ENCODE results near the gene KRTAP6-1. TPM values are rescaled to one million over a fixed set of nuclear protein-coding genes. Genes with fewer than 3 reads are reported as not detected.

KRTAP6-1 gene
- total RNA-seq, 2 experiments from 2014 or later, result not detected

GRCh38 chr21:30605968-30606367, 7.8 kb downstream of the KRTAP6-1 start:
- no peak overlapping the region for H3K4me3 ChIP-seq (ENCODE audit: low read depth, low read length, poor library complexity, severe bottlenecking)
- no peaks in the 10 kb centered on the region for H3K9me2 ChIP-seq (ENCODE audit: insufficient read depth, low read length)
- no peak overlapping the region for H3K4me2 ChIP-seq (ENCODE audit: low read length)
- TF ChIP-seq CTCF (conservative IDR thresholded peaks at IDR 0.05; ENCODE audit: low read length) (no peak), EZH2phosphoT487 (IDR thresholded peaks at IDR 0.05; ENCODE audit: borderline replicate concordance, low read depth, low read length) (no peak)
- intact Hi-C loops (cut with micrococcal nuclease; ENCODE audit: unreplicated experiment), result no loop called here
- DNase-seq (ENCODE audit: low spot score), result no peak
- ChIA-PET CTCF (ENCODE audit: unreplicated experiment) (no interaction called here), POLR2A (no interaction called here)
- no peak overlapping the region for H2AFZ ChIP-seq (ENCODE audit: low read length)
- H3K27ac ChIP-seq (ENCODE audit: low read depth, low read length, poor library complexity, severe bottlenecking), result no peak overlapping the region
- H3K79me2 ChIP-seq (ENCODE audit: insufficient read depth, low read depth, low read length), result no peaks in the 10 kb centered on the region
- no peaks in the 10 kb centered on the region for H4K20me1 ChIP-seq (ENCODE audit: insufficient read depth, low read length)
- peaks cover 18% of the 10 kb centered on the region; the same call in 1 of the 2 replicates for H3K9me3 ChIP-seq (ENCODE audit: low read length)
- no peaks in the 10 kb centered on the region for H3K36me3 ChIP-seq (ENCODE audit: insufficient read depth, low read length)
- H3K4me1 ChIP-seq (ENCODE audit: insufficient read depth, low read length, poor library complexity, severe bottlenecking), result no peaks in the 10 kb centered on the region
- no TSS peak for BruUV-seq (replicated peaks)

GRCh38 chr21:30600787-30601186, 12.9 kb downstream of the KRTAP6-1 start, which contains the start of gene KRTAP22-1:
TSS of gene KRTAP22-1 (plus strand) at chr21:30601087.
- no peak within 1 kb of the TSS for H3K4me2 ChIP-seq (ENCODE audit: low read length)
- H3K36me3 ChIP-seq (ENCODE audit: insufficient read depth, low read length), result no peaks in the 10 kb centered on the region
- no peak for TF ChIP-seq EZH2phosphoT487 (IDR thresholded peaks at IDR 0.05; ENCODE audit: borderline replicate concordance, low read depth, low read length)
- no peak for TF ChIP-seq CTCF (conservative IDR thresholded peaks at IDR 0.05; ENCODE audit: low read length)
- BruUV-seq (replicated peaks), result no TSS peak
- H4K20me1 ChIP-seq (ENCODE audit: insufficient read depth, low read length), result no peaks in the 10 kb centered on the region
- ChIA-PET POLR2A (interaction anchor here (0.6 kb wide), 1 partner anchor 10 kb away, joined by 3 read pairs; no protein-coding TSS in a partner anchor), CTCF (ENCODE audit: unreplicated experiment) (no interaction called here)
- no peak within 1 kb of the TSS for H3K4me3 ChIP-seq (ENCODE audit: low read depth, low read length, poor library complexity, severe bottlenecking)
- H3K4me1 ChIP-seq (ENCODE audit: insufficient read depth, low read length, poor library complexity, severe bottlenecking), result no peaks in the 10 kb centered on the region
- no peaks in the 10 kb centered on the region for H3K79me2 ChIP-seq (ENCODE audit: insufficient read depth, low read depth, low read length)
- DNase-seq (ENCODE audit: low spot score), result no peak
- H2AFZ ChIP-seq (ENCODE audit: low read length), result no peak within 1 kb of the TSS
- H3K9me3 ChIP-seq (ENCODE audit: low read length), result peaks cover 18% of the 10 kb centered on the region; the same call in 1 of the 2 replicates
- intact Hi-C loops (cut with micrococcal nuclease; ENCODE audit: unreplicated experiment), result no loop called here
- no peak within 1 kb of the TSS for H3K27ac ChIP-seq (ENCODE audit: low read depth, low read length, poor library complexity, severe bottlenecking)
- H3K9me2 ChIP-seq (ENCODE audit: insufficient read depth, low read length), result no peaks in the 10 kb centered on the region

- ChIA-PET POLR2A (no interaction called here), CTCF (ENCODE audit: unreplicated experiment) (no interaction called here)
- no peak for DNase-seq (ENCODE audit: low spot score)
- TF ChIP-seq EZH2phosphoT487 (IDR thresholded peaks at IDR 0.05; ENCODE audit: borderline replicate concordance, low read depth, low read length) (no peak), CTCF (conservative IDR thresholded peaks at IDR 0.05; ENCODE audit: low read length) (no peak)
- H3K27ac ChIP-seq (ENCODE audit: low read depth, low read length, poor library complexity, severe bottlenecking), result no peak within 1 kb of the TSS
- no peak within 1 kb of the TSS for H3K4me2 ChIP-seq (ENCODE audit: low read length)
- H3K9me2 ChIP-seq (ENCODE audit: insufficient read depth, low read length), result no peaks in the 10 kb centered on the region
- no peaks in the 10 kb centered on the region for H4K20me1 ChIP-seq (ENCODE audit: insufficient read depth, low read length)
- H3K4me3 ChIP-seq (ENCODE audit: low read depth, low read length, poor library complexity, severe bottlenecking), result no peak within 1 kb of the TSS
- no peaks in the 10 kb centered on the region for H3K36me3 ChIP-seq (ENCODE audit: insufficient read depth, low read length)
- H3K79me2 ChIP-seq (ENCODE audit: insufficient read depth, low read depth, low read length), result no peaks in the 10 kb centered on the region
- intact Hi-C loops (cut with micrococcal nuclease; ENCODE audit: unreplicated experiment), result no loop called here
- no TSS peak for BruUV-seq (replicated peaks)
- peaks cover 18% of the 10 kb centered on the region; the same call in 1 of the 2 replicates for H3K9me3 ChIP-seq (ENCODE audit: low read length)
- no peak within 1 kb of the TSS for H2AFZ ChIP-seq (ENCODE audit: low read length)
- H3K4me1 ChIP-seq (ENCODE audit: insufficient read depth, low read length, poor library complexity, severe bottlenecking), result no peaks in the 10 kb centered on the region
Observed at GRCh38 chr21:30598802-30599201, 14.9 kb downstream of the KRTAP6-1 start, which contains the start of gene KRTAP6-2. TSS of gene KRTAP6-2 (minus strand) at chr21:30598902. CDS start at chr21:30598874, 28 bp downstream.
